ENCODE results near the gene DEPP1.

GRCh38 chr10:44993922-44994751 lies 15.5 kb upstream of the DEPP1 start:
- TF ChIP-seq CTCF (IDR thresholded peaks at IDR 0.05) (no peak), POLR2A (IDR thresholded peaks at IDR 0.05) (no peak)
